ENCODE data around the gene CPED1.

CPED1 gene

DNA sequence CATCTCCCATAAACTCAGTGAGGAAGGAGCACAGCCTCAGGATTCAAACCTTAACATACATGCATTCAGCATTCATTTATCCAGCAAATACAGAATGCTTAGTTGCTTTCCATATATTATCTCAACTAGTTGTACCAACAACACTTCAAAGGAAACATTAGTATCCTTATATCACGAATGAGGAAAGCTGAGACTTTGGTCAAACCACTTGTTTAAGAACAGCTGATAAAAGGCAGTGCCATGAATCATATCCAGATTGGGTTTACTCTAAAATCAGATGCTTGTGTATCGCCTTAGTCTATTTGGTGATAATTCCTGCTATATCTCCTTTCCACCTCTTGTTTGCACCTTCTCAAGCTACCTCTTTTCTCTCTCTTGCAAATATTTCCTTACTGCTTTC lies 1.9 kb upstream of the CPED1 start:
- in situ Hi-C loops (cut with HindIII; ENCODE audit: low pct_ligation_motif_present, low sequenced_read_pairs) = loop anchor here (25.0 kb wide), 2 partner anchors 101 to 351 kb away; partner anchors contain the start of gene WNT16
- no peak overlapping the region for H3K27ac ChIP-seq
- no peak overlapping the region for H3K4me3 ChIP-seq (ENCODE audit: low read depth, low read length)
- DNase-seq = no peak
- no peaks in the 10 kb centered on the region for H3K27me3 ChIP-seq (replicated peaks)
- H3K36me3 ChIP-seq (replicated peaks) = no peaks in the 10 kb centered on the region
- no peak for TF ChIP-seq CTCF (IDR thresholded peaks at IDR 0.05; ENCODE audit: low read depth, low read length, missing control alignments)

DNA sequence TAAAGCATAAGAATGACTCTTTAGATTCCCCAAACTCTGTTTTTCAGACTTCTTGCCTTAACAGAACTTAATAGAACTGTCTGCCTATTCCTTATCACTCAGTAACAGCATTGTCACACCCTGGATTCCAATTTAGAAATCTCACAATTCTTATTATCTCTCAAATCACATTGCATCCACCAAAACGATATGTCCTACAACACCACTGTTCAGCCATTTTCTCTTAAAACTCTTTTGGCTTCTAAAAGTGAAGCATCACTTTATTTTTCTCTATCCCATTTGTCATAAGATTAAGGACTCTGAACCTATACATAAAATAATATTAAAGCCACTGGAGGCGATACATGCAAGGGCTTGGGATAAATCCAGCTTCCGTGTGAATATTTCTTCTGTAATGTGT lies 1.2 kb upstream of the CPED1 start:
- DNase-seq = no peak
- no peaks in the 10 kb centered on the region for H3K36me3 ChIP-seq (replicated peaks)
- no peak overlapping the region for H3K4me3 ChIP-seq (ENCODE audit: low read depth, low read length)
- in situ Hi-C loops (cut with HindIII; ENCODE audit: low pct_ligation_motif_present, low sequenced_read_pairs) = loop anchor here (25.0 kb wide), 2 partner anchors 100 to 350 kb away; partner anchors contain the start of gene WNT16
- H3K27me3 ChIP-seq (replicated peaks) = no peaks in the 10 kb centered on the region
- H3K27ac ChIP-seq = no peak overlapping the region
- TF ChIP-seq CTCF (IDR thresholded peaks at IDR 0.05; ENCODE audit: low read depth, low read length, missing control alignments) = no peak

GRCh38 chr7:120987683-120988590 lies 574 bp upstream of the CPED1 start:
- Histone ChIP-seq H3K27ac (peak overlapping the region; percentile 48), H3K36me3 (replicated peaks) (no peaks in the 10 kb centered on the region), H3K27me3 (replicated peaks) (no peaks in the 10 kb centered on the region), H3K4me3 (ENCODE audit: low read depth, low read length) (peak overlapping the region; percentile 61)
- TF ChIP-seq CTCF (IDR thresholded peaks at IDR 0.05; ENCODE audit: low read depth, low read length, missing control alignments) = peak; percentile 98
- in situ Hi-C loops (cut with HindIII; ENCODE audit: low pct_ligation_motif_present, low sequenced_read_pairs) = loop anchor here (25.0 kb wide), 2 partner anchors 99 to 349 kb away; partner anchors contain the start of gene WNT16
- DNase-seq = peak; percentile 93

GRCh38 chr7:120989257-120990220 lies 1.0 kb downstream of the CPED1 start:
- in situ Hi-C loops (cut with HindIII; ENCODE audit: low pct_ligation_motif_present, low sequenced_read_pairs) = loop anchor here (25.0 kb wide), 2 partner anchors 98 to 348 kb away; partner anchors contain the start of gene WNT16
- Histone ChIP-seq H3K27me3 (replicated peaks) (no peaks in the 10 kb centered on the region), H3K27ac (peak overlapping the region; percentile 48), H3K36me3 (replicated peaks) (no peaks in the 10 kb centered on the region), H3K4me3 (ENCODE audit: low read depth, low read length) (peak overlapping the region; percentile 61)
- no peak for DNase-seq
- no peak for TF ChIP-seq CTCF (IDR thresholded peaks at IDR 0.05; ENCODE audit: low read depth, low read length, missing control alignments)

DNA sequence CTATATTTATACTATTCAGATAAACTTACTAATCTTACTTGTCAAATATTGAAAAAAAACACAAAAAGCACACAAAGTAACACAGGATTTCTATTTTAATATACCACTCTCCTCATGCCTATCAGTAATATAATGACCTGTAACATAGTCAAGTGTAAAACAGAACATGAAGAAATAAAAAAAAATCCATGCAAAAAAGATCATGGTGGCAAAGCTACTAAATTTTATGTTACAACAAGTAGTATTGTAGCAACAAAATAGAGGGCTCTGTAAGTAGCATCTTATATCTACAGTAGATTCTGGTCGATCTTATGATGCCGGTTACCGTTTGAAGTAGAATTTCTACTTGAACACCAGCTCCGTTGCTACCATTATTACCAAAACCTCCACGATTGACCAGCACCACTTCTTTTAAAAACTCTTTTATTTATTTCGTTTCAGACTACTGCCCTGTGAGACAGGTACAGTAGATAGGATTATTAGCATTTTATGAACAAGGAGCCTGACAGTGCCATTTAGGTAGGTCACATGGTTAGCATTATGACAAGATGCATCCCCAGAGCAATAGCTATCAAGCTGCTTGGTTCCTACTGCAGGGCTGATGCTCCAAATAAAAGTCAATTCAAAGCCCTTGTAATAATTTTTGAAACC lies 2.1 kb downstream of the CPED1 start:
- Histone ChIP-seq H3K27me3 (replicated peaks) (no peaks in the 10 kb centered on the region), H3K4me3 (ENCODE audit: low read depth, low read length) (peak overlapping the region; percentile 61), H3K27ac (peak overlapping the region; percentile 64), H3K36me3 (replicated peaks) (no peaks in the 10 kb centered on the region)
- DNase-seq = no peak
- no peak for TF ChIP-seq CTCF (IDR thresholded peaks at IDR 0.05; ENCODE audit: low read depth, low read length, missing control alignments)
- in situ Hi-C loops (cut with HindIII; ENCODE audit: low pct_ligation_motif_present, low sequenced_read_pairs) = loop anchor here (25.0 kb wide), 2 partner anchors 97 to 347 kb away; partner anchors contain the start of gene WNT16
